Testis (tissue), 2 donors: ENCODE results near the gene DGLUCY.

Source experiments
- POLR2A ChIP-seq: fragments of 450-650 bp; IDR thresholded peaks from one replicate; pipeline ENCODE4 v1.6.1; 2017; ENCODE audit warnings: antibody characterized with exemption, mild to moderate bottlenecking, moderate library complexity
- TF ChIP-seq, protein P1 (sequence below), 3 experiments: fragments of 450-650 bp in 2 of 3; fragments of 200-600 bp in 1 of 3; sonication (generic) in 1 of 3; IDR thresholded peaks; one replicate each; pipeline ENCODE4 v1.5.1; 2016 to 2019; ENCODE audit warnings: antibody characterized with exemption in 3 of 3, mild to moderate bottlenecking in 2 of 3, moderate library complexity in 1 of 3

DNA sequence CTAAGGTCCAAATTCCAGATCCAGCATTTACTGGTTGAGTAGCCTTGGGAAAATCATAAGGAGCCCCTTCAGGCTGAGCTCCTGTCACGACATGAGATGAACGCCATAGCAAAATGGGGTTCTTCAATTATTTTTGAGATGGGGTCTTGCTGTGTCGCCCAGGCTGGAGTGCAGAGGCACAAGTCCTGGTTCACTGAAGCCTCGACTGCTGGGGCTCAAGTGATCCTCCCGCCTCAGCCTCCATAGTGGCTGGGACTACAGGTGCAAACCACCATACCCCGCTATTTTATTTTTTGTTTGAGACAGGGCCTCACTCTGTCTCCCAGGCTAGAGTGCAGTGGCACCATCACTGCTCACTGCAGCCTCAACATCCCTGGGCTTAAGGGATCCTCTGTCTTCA lies 156.3 kb downstream of the DGLUCY start:
- TF ChIP-seq, protein P1, sequence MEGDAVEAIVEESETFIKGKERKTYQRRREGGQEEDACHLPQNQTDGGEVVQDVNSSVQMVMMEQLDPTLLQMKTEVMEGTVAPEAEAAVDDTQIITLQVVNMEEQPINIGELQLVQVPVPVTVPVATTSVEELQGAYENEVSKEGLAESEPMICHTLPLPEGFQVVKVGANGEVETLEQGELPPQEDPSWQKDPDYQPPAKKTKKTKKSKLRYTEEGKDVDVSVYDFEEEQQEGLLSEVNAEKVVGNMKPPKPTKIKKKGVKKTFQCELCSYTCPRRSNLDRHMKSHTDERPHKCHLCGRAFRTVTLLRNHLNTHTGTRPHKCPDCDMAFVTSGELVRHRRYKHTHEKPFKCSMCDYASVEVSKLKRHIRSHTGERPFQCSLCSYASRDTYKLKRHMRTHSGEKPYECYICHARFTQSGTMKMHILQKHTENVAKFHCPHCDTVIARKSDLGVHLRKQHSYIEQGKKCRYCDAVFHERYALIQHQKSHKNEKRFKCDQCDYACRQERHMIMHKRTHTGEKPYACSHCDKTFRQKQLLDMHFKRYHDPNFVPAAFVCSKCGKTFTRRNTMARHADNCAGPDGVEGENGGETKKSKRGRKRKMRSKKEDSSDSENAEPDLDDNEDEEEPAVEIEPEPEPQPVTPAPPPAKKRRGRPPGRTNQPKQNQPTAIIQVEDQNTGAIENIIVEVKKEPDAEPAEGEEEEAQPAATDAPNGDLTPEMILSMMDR (IDR thresholded peaks at IDR 0.05), result no peak
- TF ChIP-seq POLR2A, result no peak
